CD8-positive, alpha-beta memory T cell (primary cell): ENCODE results near the gene VPS35L. TPM values are rescaled to one million over a fixed set of nuclear protein-coding genes. Genes with fewer than 3 reads are reported as not detected.
A peak's percentile ranks its signal among the peaks of the same experiment; 100 is the strongest.
"Not testable (repeated sequence)": the region's sequence is repeated elsewhere in the genome, so short reads cannot be mapped to it uniquely, and the experiment has no call there.

Source experiments
- CTCF ChIA-PET: fragments of 350-600 bp; sonication (Branson Sonifier 250); formaldehyde crosslinking; loops from one replicate; lab custom pipeline; 2021; ENCODE audit warnings: antibody characterized with exemption; lab: Charles Lee
- POLR2A ChIA-PET: fragments of 350-600 bp; sonication (Branson Sonifier 250); formaldehyde crosslinking; loops from one replicate; lab custom pipeline; 2021; ENCODE audit warnings: antibody characterized with exemption; lab: Charles Lee
- DNase-seq, 5 donors: peaks; one replicate each; pipeline versions ENCODE4 v3.0.0 to v3.0.0-alpha.2; 2020 to 2022; ENCODE audit warnings: mixed read lengths in 1 of 5
- H3K27ac ChIP-seq: one replicate; pipeline ENCODE4 v1.7.0; 2013; ENCODE audit warnings: low read depth, mild to moderate bottlenecking, low read length, moderate library complexity
- H3K27me3 ChIP-seq: 2 replicates; pipeline ENCODE4 v1.7.0; 2013; ENCODE audit warnings: low read length, mild to moderate bottlenecking; ENCODE audit not compliant: insufficient read depth, poor library complexity, severe bottlenecking
- H3K36me3 ChIP-seq: 2 replicates; pipeline ENCODE4 v1.7.0; 2013; ENCODE audit warnings: mild to moderate bottlenecking, low read length, moderate library complexity; ENCODE audit not compliant: insufficient read depth
- H3K4me1 ChIP-seq: 2 replicates; pipeline ENCODE4 v1.7.0; 2013; ENCODE audit warnings: mild to moderate bottlenecking, low read length, moderate library complexity; ENCODE audit not compliant: insufficient read depth
- H3K4me3 ChIP-seq: 2 replicates; pipeline ENCODE4 v1.7.0; 2013; ENCODE audit warnings: mild to moderate bottlenecking, low read length
- H3K9me3 ChIP-seq: 2 replicates; pipeline ENCODE4 v1.7.0; 2013; ENCODE audit warnings: mild to moderate bottlenecking, low read length
- H3K27ac Mint-ChIP-seq, 8 donors: one replicate each; pipeline ENCODE4 v1.8.0; 2020 to 2021; ENCODE audit warnings: mixed read lengths in 8 of 8, mild to moderate bottlenecking in 6 of 8, inconsistent platforms in 3 of 8, moderate library complexity in 3 of 8
- H3K27me3 Mint-ChIP-seq, 2 donors: one replicate each; pipeline ENCODE4 v1.8.0; 2020 to 2021; ENCODE audit warnings: mixed read lengths in 2 of 2, mild to moderate bottlenecking in 1 of 2, moderate library complexity in 1 of 2
- H3K36me3 Mint-ChIP-seq, 3 donors: one replicate each; pipeline ENCODE4 v1.8.0; 2020 to 2021; ENCODE audit warnings: mixed read lengths in 3 of 3, inconsistent platforms in 1 of 3, mild to moderate bottlenecking in 1 of 3
- H3K4me1 Mint-ChIP-seq, 3 donors: one replicate each; pipeline ENCODE4 v1.8.0; 2020 to 2021; ENCODE audit warnings: mixed read lengths in 3 of 3, inconsistent platforms in 1 of 3, mild to moderate bottlenecking in 1 of 3
- H3K4me3 Mint-ChIP-seq, 7 donors: one replicate each; pipeline ENCODE4 v1.8.0; 2020 to 2021; ENCODE audit warnings: mixed read lengths in 7 of 7, mild to moderate bottlenecking in 6 of 7, moderate library complexity in 4 of 7, inconsistent platforms in 2 of 7
- H3K9me3 Mint-ChIP-seq, 5 donors: one replicate each; pipeline ENCODE4 v1.8.0; 2020 to 2022; ENCODE audit warnings: mixed read lengths in 5 of 5, mild to moderate bottlenecking in 3 of 5, moderate library complexity in 2 of 5, inconsistent platforms in 1 of 5
- polyA plus RNA-seq: library from polyadenylated mRNA; unstranded; fragments of 300-500 nt; fragmentation: Illumina TruSeq; gene quantifications from one replicate; pipeline ENCODE4 v1.2.3, GENCODE V29; 2021
- total RNA-seq, 2 experiments: library from RNA; stranded (reverse); gene quantifications; one replicate each; pipeline ENCODE4 v1.2.3, GENCODE V29; 2021

The VPS35L gene
- total and polyA plus RNA-seq, 3 experiments from 2014 or later: 37.4 to 52.3 (median 40.2) TPM

GRCh38 chr16:19662351-19662750, 106.8 kb downstream of the VPS35L start:
- Histone ChIP-seq H3K4me1 (no peaks in the 10 kb centered on the region), H3K4me3 (no peak overlapping the region), H3K36me3 (no peaks in the 10 kb centered on the region), H3K27ac (no peak overlapping the region), H3K27me3 (no peaks in the 10 kb centered on the region), H3K9me3 (no peaks in the 10 kb centered on the region)
- POLR2A ChIA-PET: no interaction called here
- no peak overlapping the region for H3K27ac Mint-ChIP-seq
- H3K36me3 Mint-ChIP-seq: peaks cover 27 to 63% (median 29%) of the 10 kb centered on the region in 3 donors
- CTCF ChIA-PET: interaction anchor here (1.2 kb wide), 1 partner anchor 245 kb away, joined by 3 read pairs; no protein-coding TSS in a partner anchor
- no peak for DNase-seq
- H3K27me3 Mint-ChIP-seq: no peaks in the 10 kb centered on the region
- peaks cover 0 to 5% (median 4%) of the 10 kb centered on the region in 5 donors for H3K9me3 Mint-ChIP-seq
- H3K4me3 Mint-ChIP-seq: no peak overlapping the region
- no peaks in the 10 kb centered on the region for H3K4me1 Mint-ChIP-seq

- Mint-ChIP-seq H3K36me3 (peaks cover 28 to 61% (median 30%) of the 10 kb centered on the region in 3 donors), H3K4me1 (no peaks in the 10 kb centered on the region), H3K9me3 (peaks cover 0 to 5% (median 4%) of the 10 kb centered on the region in 5 donors), H3K27ac (peak overlapping the region in 1 of 8 donors; percentile 68), H3K27me3 (no peaks in the 10 kb centered on the region), H3K4me3 (no peak overlapping the region)
- DNase-seq: no peak
- ChIA-PET POLR2A (no interaction called here), CTCF (no interaction called here)
- H3K27ac ChIP-seq: no peak overlapping the region
- no peaks in the 10 kb centered on the region for H3K4me1 ChIP-seq
- no peak overlapping the region for H3K4me3 ChIP-seq
- no peaks in the 10 kb centered on the region for H3K36me3 ChIP-seq
- no peaks in the 10 kb centered on the region for H3K27me3 ChIP-seq
- no peaks in the 10 kb centered on the region for H3K9me3 ChIP-seq
Measured at GRCh38 chr16:19664166-19664565, 108.7 kb downstream of the VPS35L start.

GRCh38 chr16:19665313-19665712, 109.8 kb downstream of the VPS35L start:
- H3K27me3 Mint-ChIP-seq, H3K4me3 Mint-ChIP-seq, H3K36me3 ChIP-seq, CTCF ChIA-PET, H3K9me3 Mint-ChIP-seq, H3K27me3 ChIP-seq, DNase-seq, H3K9me3 ChIP-seq, H3K4me1 ChIP-seq, POLR2A ChIA-PET, H3K4me3 ChIP-seq, H3K4me1 Mint-ChIP-seq, H3K27ac ChIP-seq, H3K27ac Mint-ChIP-seq: not testable (repeated sequence)
- H3K36me3 Mint-ChIP-seq: peaks cover 30 to 62% (median 33%) of the 10 kb centered on the region in 3 donors

GRCh38 chr16:19666477-19666876, 111.0 kb downstream of the VPS35L start:
- H3K36me3 Mint-ChIP-seq: peaks cover 31 to 62% (median 35%) of the 10 kb centered on the region in 3 donors
- H3K4me1 ChIP-seq: no peaks in the 10 kb centered on the region
- H3K27ac ChIP-seq: no peak overlapping the region
- no peak for DNase-seq
- no peaks in the 10 kb centered on the region for H3K27me3 Mint-ChIP-seq
- H3K27me3 ChIP-seq: no peaks in the 10 kb centered on the region
- H3K4me3 ChIP-seq: no peak overlapping the region
- no peak overlapping the region for H3K4me3 Mint-ChIP-seq
- H3K36me3 ChIP-seq: no peaks in the 10 kb centered on the region
- H3K27ac Mint-ChIP-seq: peak overlapping the region in 1 of 8 donors; percentile 19
- H3K9me3 ChIP-seq: no peaks in the 10 kb centered on the region
- H3K4me1 Mint-ChIP-seq: no peaks in the 10 kb centered on the region
- ChIA-PET CTCF (no interaction called here), POLR2A (no interaction called here)
- peaks cover 0 to 5% (median 4%) of the 10 kb centered on the region in 5 donors for H3K9me3 Mint-ChIP-seq

- H3K27me3 Mint-ChIP-seq: no peaks in the 10 kb centered on the region
- H3K36me3 Mint-ChIP-seq: peaks cover 12 to 73% (median 27%) of the 10 kb centered on the region in 3 donors
- Histone ChIP-seq H3K36me3 (no peaks in the 10 kb centered on the region), H3K4me3 (no peak overlapping the region), H3K4me1 (no peaks in the 10 kb centered on the region), H3K27me3 (no peaks in the 10 kb centered on the region), H3K9me3 (no peaks in the 10 kb centered on the region), H3K27ac (no peak overlapping the region)
- no peaks in the 10 kb centered on the region for H3K4me1 Mint-ChIP-seq
- ChIA-PET CTCF (no interaction called here), POLR2A (no interaction called here)
- H3K9me3 Mint-ChIP-seq: no peaks in the 10 kb centered on the region
- DNase-seq: no peak
- no peak overlapping the region for H3K4me3 Mint-ChIP-seq
- peak overlapping the region in 2 of 8 donors; percentile 5 to 38 for H3K27ac Mint-ChIP-seq
Measured at GRCh38 chr16:19672378-19672777, 116.9 kb downstream of the VPS35L start.

GRCh38 chr16:19674485-19674884, 119.0 kb downstream of the VPS35L start:
- CTCF ChIA-PET: interaction anchor here (0.7 kb wide), 1 partner anchor 91 kb away, joined by 3 read pairs; no protein-coding TSS in a partner anchor
- H3K4me3 Mint-ChIP-seq: no peak overlapping the region
- H3K27ac Mint-ChIP-seq: no peak overlapping the region

GRCh38 chr16:19677402-19677801, 121.9 kb downstream of the VPS35L start:
- Histone ChIP-seq H3K27me3 (no peaks in the 10 kb centered on the region), H3K36me3 (peaks cover 5% of the 10 kb centered on the region), H3K4me1 (no peaks in the 10 kb centered on the region), H3K27ac (no peak overlapping the region), H3K4me3 (no peak overlapping the region), H3K9me3 (no peaks in the 10 kb centered on the region)
- Mint-ChIP-seq H3K4me3 (no peak overlapping the region), H3K36me3 (peaks cover 4 to 66% (median 20%) of the 10 kb centered on the region in 3 donors), H3K4me1 (no peaks in the 10 kb centered on the region), H3K27me3 (no peaks in the 10 kb centered on the region), H3K9me3 (no peaks in the 10 kb centered on the region), H3K27ac (peak overlapping the region in 2 of 8 donors; percentile 50 to 57)
- ChIA-PET CTCF (no interaction called here), POLR2A (no interaction called here)
- no peak for DNase-seq

More at GRCh38 chr16:19674485-19674884, 119.0 kb downstream of the VPS35L start:
- no peaks in the 10 kb centered on the region for H3K4me1 Mint-ChIP-seq
- no peak overlapping the region for H3K4me3 ChIP-seq
- H3K36me3 Mint-ChIP-seq: peaks cover 8 to 60% (median 21%) of the 10 kb centered on the region in 3 donors
- no peak overlapping the region for H3K27ac ChIP-seq
- H3K36me3 ChIP-seq: no peaks in the 10 kb centered on the region
- H3K9me3 ChIP-seq: no peaks in the 10 kb centered on the region
- H3K4me1 ChIP-seq: no peaks in the 10 kb centered on the region
- no peaks in the 10 kb centered on the region for H3K27me3 ChIP-seq
- H3K27me3 Mint-ChIP-seq: no peaks in the 10 kb centered on the region
- no peak for DNase-seq
- H3K9me3 Mint-ChIP-seq: no peaks in the 10 kb centered on the region
- POLR2A ChIA-PET: no interaction called here

GRCh38 chr16:19678804-19679203, 123.3 kb downstream of the VPS35L start:
- ChIA-PET POLR2A (no interaction called here), CTCF (interaction anchor here (1.7 kb wide), 1 partner anchor 18 kb away, joined by 4 read pairs; no protein-coding TSS in a partner anchor)
- H3K36me3 Mint-ChIP-seq: peaks cover 14 to 67% (median 25%) of the 10 kb centered on the region in 3 donors
- no peaks in the 10 kb centered on the region for H3K9me3 ChIP-seq
- H3K4me1 Mint-ChIP-seq: no peaks in the 10 kb centered on the region
- H3K9me3 Mint-ChIP-seq: peaks cover 0 to 3% (median 0%) of the 10 kb centered on the region in 5 donors
- no peaks in the 10 kb centered on the region for H3K27me3 ChIP-seq
- H3K4me3 Mint-ChIP-seq: no peak overlapping the region
- H3K4me1 ChIP-seq: no peaks in the 10 kb centered on the region
- no peak overlapping the region for H3K27ac ChIP-seq
- no peaks in the 10 kb centered on the region for H3K27me3 Mint-ChIP-seq
- no peak for DNase-seq
- H3K27ac Mint-ChIP-seq: no peak overlapping the region
- no peak overlapping the region for H3K4me3 ChIP-seq
- H3K36me3 ChIP-seq: peaks cover 12% of the 10 kb centered on the region
